Stimulated activated CD8-positive, alpha-beta memory T cell treated with anti-CD3 and anti-CD28 coated beads, Interleukin-4, amount 100 ng/mL, for 4 hours (primary cell): ENCODE data around the gene UPK3BL1.
"Not testable (repeated sequence)": the region's sequence is repeated elsewhere in the genome, so short reads cannot be mapped to it uniquely, and the experiment has no call there.

Experiments used
- DNase-seq, 2 donors: peaks; one replicate each; pipeline ENCODE4 v3.0.0-alpha.2; 2020; ENCODE audit warnings: low read depth in 2 of 2, low spot score in 1 of 2

UPK3BL1 gene, protein sequence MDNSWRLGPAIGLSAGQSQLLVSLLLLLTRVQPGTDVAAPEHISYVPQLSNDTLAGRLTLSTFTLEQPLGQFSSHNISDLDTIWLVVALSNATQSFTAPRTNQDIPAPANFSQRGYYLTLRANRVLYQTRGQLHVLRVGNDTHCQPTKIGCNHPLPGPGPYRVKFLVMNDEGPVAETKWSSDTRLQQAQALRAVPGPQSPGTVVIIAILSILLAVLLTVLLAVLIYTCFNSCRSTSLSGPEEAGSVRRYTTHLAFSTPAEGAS

DNA sequence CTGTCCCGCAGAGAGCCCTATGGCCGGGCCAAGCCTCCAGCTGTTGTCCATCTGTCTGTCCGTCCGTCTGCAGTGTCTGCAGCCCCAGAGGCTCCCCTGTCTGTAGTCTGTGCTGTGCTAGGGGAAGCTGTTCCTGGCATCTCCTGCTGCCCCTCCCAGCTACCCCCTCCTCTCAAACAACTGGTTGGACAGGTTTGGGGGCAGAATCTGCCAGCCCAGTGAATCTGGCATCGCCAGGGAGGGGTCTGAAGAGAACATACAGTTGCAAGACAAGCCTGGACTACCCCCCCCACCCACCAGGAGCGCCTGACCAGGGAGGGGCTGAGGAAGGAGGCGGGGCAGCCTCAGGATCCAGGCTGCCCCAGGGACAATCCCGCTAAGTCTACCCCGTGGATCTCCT is at the start of gene UPK3BL1:
Gene UPK3BL1, minus strand, starts transcription at position 101 of the 400 bp plus-strand sequence. Its CDS starts 50 bp downstream, at position 51.
- DNase-seq, result not testable (repeated sequence)

DNA sequence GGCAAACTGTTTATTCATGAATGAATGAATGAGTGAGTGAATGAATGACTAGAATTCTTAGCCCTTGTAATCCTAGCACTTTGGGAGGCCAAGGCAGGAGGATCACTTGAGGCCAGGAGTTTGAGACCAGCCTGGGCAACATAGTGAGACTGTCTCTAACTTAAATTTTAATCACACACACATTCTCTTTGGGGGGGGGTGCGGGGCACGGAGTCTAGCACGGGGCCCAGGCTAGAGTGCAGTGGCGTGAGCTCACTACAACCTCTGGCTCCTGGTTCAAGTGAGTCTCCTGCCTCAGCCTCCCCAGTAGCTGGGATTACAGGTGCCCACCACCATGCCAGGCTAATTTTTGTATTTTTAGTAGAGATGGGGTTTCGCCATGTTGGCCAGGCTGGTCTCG is 48.0 kb upstream of the UPK3BL1 start:
- DNase-seq, result not testable (repeated sequence)

DNA sequence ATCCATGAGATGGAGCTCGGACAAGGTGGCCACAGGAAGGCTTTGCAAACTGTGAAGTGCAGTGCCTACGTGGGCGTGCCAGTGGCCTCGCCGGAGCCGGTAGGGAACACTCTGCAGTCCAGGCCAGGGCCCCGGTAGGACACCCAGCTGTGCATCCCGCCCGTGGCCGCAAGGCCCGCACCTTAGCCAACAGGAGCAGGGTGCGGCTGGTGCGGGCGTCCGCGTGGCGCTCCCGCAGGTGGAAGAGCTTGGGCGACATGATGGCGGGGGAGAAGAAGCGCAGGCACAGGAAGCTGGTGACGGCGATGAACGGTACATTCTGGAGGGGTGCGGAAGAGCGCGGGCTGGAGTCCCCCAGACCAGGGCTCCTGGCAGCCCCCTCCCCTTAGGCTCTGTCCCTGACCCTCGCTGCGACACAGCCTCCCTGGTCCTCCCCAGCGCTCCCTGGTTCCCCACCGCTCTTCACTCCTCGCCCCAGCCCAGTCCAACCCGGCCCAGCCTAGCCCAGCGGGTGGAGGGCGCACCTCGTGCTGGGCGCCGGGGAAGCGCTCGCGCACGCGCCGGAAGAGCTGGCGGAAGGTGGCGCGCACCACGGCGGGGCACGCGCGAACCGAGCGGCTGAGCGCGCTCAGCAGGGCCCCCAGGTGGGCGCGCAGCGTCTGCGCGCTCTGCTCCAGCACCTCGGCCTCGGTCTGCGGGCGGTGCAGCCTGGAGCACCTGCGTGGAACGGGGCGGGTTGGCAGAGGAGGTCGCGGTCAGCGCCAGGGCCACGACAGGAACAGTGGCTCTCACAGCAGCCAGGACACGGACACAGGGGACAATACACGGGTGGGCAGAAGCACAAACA is 47.1 kb upstream of the UPK3BL1 start:
- not testable (repeated sequence) for DNase-seq

DNA sequence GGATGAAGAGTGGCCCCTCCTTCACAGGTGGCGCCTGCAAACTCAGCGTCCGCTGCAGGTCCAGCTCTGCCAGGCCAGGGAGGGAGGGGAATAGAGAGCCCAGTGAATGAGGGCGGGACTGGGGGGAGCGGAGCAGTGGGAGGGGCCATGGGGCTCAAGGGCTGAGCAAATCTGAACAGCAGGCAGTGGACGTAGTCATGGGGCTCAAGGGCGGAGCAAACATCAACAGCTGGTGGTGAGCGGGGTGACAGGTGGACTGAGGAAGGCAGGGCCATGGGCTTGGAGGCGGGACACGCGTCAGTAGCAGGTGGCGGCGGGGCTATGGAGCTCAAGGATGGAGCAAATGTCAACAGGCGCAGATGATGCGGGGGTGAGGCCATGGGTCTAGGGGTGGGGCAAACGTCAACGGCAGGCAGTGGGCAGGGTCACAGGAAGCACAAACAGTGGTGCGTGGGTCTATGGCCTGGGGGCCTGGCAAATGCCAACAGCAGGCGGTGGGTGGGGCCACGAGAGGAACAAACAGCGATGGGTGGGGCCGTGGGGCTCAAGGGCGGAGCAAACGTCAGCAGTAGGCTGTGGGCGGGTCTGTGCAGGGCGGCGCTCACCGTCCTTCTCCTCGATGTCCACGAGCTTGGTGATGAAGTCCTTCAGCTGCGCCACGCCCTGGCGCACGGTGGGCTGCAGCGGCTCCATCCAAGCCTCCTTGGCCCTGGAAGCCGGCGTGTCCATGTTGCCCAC is 45.9 kb upstream of the UPK3BL1 start:
- not testable (repeated sequence) for DNase-seq

DNA sequence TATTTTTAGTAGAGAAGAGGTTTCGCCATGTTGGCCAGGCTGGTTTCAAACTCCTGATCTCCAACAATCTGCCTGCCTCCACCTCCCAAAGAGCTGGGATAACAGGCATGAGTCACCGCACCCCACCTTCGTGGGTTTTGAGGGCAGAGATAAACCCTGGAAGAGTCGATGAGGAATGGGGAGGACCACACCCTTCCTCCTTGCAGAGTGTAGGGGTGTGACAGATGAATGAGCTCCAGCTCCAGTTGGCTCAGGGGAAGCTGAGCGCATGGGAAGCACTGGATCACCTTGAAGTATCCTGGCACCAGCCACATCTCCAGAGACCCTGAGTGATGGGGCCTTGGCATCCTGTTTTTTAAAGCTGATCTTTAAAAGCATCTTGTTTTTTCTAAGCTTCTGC is 40.0 kb upstream of the UPK3BL1 start:
- not testable (repeated sequence) for DNase-seq

DNA sequence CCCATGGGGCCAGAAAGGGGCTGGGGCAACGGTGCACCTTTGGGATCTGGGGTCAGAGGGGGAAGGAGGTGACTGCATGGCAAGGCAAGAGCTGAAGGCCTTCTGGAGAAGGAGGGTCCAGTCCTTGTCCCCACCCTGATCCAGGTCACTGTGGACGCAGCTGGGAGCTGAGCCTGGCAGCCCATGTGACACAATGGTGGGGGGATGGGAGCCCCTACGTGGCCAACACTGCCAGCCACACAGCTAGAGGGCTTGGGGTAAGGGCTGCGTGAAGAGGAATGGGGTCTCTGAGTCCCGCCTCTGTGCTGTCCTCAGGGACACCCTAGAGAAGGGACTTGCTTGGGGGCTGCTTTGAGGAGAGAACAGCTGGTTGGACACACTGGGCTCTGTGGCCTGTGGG is 38.2 kb upstream of the UPK3BL1 start:
- DNase-seq, result not testable (repeated sequence)

DNA sequence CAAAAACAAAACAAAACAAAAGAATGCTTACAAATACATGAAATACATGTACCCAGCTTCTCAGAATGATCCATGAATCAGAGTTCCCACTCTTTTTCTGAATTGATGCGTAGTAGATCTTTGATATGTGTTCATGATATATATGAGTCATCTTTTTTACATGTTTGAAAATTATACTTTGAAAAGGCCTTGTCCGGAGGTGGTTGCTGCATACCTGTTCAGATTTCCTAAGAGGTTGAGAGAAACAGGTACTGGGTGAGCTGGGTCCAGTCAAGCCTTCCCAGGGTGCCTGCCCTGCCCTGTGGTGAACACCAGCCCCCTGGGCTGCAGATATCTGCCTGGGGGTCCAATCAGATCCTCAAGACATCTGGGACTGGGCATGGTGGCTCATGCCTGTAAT is 33.0 kb upstream of the UPK3BL1 start:
- DNase-seq, result not testable (repeated sequence)

DNA sequence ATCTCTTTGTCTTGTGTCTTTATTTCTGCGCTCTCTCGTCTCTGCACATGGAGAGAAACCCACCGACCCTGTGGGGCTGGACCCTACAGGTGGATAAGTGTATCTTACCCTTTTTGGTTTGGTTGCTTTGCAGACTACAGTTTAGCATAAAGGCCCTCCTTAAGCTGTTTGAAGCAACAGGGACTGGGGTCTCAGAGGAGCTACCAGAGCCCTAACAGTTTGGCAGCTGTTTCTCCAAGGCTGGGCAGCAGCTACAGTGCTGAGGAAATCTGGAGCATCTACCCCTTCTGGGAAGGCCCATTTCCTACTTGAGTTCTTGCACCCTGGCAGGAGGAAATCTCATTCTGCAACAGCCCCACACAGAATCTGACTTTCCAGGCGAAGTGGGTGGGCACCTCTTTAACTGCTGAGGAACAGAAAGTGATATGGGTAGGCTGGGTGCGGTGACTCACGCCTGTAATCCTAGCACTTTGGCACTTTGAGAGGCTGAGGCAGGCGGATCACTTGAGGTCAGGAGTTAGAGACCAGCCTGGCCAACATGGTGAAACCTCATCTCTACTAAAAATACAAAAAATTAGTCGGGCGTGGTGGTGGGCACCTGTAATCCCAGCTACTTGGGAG is 31.0 kb upstream of the UPK3BL1 start:
- DNase-seq, result not testable (repeated sequence)

DNA sequence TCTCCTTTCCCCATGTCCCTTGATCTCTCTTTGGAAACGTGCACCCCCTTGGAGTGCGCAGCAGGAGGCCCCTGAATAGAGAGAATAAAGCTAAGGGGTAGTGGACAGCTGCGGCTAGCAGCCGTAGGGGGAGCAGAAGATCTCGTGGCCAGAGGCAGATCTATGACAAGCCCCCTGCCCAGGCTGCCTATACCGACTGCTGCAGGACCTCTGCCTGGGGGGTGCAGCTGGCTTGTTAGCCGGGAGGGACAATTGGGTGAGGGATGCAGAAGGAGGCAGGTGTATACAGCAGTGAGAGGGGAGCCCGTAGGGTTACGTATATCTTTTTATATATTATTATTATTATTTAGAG is 29.3 kb upstream of the UPK3BL1 start:
- not testable (repeated sequence) for DNase-seq

DNA sequence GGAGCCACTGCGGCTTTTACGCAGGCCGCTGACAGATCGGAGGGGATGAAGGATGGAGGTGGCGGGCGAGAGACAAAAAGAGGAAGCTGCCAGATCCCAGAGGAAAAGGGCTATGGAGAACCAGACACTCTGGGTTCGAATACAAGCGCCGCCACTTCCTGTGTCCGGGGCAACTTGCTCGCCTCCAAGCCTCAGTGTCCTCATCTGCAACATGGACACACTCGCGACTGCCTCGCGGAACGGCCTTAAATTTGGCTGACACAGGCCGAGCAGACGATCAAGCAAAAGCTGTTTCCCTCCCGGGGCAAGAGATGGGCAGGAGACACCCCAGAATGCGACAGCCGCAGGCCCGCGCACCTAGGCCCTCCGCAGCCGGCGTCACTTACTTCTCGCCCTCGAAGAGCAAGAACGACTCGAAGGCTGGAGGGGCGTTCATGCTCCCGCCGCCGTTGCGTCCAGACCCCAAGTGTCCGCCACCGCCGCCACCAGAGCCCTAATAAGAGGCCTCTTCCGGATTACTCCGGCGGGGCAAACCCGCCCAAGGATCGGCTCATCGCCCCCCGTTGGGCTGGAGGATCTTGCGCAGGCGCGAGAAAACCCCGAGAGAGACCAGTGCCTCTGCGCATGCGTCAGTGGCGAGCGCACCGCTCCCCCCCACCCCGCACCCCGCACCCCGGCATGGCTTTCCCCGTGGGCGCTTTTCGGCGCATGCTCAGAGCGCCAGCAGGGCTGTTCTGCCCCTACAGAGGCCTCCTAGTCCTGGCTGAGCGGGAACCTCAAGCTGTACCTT is 28.8 kb upstream of the UPK3BL1 start, which contains the start of gene POLR2J2:
Gene POLR2J2, minus strand, starts transcription at position 498 of the 790 bp plus-strand sequence. Its CDS starts 62 bp downstream, at position 436.
- not testable (repeated sequence) for DNase-seq

DNA sequence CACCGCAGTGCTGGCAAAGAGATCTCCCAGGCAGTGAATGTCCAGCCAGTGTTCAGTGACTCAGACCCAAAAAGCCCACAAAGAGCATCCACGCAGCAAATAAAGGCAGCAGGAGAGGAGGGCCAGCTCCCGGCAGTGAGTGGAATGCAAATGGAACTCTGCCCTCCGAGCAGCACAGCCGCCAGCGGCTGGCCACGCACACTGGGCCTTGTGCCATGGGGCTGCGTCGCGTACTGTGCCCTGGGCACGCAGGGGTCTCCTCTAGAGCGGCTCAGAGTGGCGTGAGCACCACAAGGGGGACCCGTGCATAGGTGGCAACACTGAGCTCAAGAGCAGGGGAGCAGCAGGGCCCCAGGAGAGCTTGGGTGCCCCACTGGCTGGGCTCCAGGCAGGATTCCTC is 24.9 kb upstream of the UPK3BL1 start:
- not testable (repeated sequence) for DNase-seq

DNA sequence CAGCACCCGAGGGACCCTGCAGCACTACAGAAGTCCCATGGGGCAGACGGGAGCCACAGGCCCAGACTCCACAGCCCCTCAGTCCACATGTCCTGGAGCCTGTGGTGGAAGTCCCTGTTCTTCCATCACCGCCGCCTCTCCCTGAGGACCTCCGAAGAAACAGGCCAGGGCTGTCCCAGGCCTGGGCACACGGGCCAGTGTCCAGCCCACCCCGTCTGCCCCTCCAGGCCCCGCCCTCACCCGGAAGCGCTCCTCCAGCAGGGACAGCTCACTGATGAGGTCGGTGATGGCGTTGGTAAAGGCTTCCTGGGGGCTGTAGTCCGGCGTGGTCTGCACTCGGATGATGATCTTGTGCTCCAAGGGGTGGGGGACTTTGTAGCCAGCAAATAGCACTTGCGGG is 24.3 kb upstream of the UPK3BL1 start:
- DNase-seq, result not testable (repeated sequence)

DNA sequence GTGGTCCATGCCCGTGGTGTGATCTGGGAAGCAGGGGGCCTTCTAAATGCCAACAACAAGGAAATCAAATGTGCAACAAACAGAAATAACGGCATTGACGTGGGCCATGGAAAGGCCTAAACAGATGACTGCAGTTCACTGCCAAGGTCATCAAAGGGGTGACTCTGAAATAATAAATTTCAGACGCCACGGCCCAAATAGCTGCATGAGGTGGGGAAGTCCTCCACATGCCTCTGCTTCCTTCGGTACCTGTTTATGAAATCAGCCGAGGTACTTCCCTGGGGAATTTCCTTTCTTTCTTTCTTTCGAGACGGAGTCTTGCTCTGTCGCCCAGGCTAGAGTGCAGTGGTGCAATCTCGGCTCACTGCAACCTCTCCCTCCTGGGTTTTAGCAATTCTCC is 22.2 kb upstream of the UPK3BL1 start:
- not testable (repeated sequence) for DNase-seq

DNA sequence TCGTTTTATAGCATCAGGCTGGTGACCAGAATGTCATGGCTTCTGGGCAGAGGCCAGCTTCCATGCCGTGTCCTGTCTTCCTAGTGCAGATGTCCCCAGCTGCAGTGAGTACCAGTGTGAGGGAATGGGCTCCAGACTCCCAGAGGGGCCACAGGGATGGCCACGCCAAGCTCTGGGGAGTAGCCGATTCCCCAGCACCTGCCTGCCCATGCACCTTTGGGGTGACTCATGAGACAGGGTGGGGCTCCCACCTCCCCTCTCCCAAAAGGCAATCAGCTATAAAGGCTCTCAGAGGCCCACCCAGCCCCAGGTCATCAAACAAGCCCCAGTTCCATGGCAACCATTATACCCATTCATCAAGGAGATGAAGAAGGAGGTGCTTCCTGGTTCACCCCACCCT is 7.3 kb upstream of the UPK3BL1 start, which contains the start of gene SPDYE2B:
Gene SPDYE2B, plus strand, starts transcription at position 396 of the 400 bp plus-strand sequence. CDS start 2,030 bp downstream, outside the sequence.
- DNase-seq, result not testable (repeated sequence)

DNA sequence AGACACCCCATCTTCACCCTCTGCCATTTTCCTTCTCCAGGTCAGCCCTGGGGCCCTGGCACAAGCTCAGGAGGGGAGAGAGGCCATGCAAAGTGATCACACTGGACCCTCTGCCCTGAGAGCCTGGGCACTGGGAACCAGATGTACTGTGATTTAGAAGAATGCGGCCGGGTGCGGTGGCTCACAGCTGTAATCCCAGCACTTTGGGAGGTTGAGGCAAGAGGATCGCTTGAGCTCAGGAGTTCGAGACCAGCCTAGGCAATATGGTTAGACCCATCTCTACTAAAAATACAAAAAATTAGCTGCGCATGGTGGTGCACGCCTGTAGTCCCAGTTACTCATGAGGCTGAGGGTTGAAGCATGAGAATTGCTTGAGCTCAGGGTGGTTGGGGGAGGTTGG is 5.2 kb upstream of the UPK3BL1 start:
- DNase-seq, result not testable (repeated sequence)

DNA sequence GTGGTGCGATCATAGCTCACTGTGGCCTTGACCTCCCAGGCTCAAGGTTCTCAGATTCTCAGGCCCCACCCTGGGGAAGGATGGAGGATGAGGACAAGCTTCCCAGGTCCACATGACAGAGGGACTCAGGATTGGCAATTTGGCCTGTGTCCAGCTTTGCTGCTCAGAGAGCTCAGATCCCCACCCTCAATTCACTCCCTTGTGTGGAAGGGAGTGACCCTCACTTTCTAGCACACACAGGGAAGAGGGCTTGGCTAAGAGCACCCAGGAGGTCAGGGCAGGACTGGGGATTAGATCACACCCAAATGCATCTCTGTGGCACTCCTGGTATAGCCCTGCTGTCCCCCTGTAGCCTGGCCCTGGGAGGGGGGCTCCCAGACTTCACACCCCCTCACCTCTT is 813 bp upstream of the UPK3BL1 start:
- DNase-seq, result not testable (repeated sequence)

DNA sequence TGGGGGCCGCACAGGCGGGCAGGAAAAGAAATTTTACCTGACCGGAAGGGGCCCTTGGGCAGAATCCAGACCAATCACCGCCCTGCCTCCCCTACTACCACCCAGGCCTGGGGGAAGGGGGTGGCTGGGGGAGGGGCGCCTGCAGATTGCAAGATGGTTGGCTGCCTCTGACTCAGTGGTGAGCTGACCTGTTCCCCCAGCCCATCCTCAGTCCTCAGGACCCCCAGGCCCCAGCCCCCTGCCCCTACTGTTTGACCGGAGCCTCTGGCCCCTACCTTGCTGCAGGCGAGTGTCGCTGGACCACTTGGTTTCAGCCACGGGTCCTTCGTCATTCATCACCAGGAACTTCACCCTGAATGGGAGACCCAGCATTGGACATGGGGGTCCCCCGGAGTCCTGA is 3.7 kb downstream of the UPK3BL1 start:
- not testable (repeated sequence) for DNase-seq

DNA sequence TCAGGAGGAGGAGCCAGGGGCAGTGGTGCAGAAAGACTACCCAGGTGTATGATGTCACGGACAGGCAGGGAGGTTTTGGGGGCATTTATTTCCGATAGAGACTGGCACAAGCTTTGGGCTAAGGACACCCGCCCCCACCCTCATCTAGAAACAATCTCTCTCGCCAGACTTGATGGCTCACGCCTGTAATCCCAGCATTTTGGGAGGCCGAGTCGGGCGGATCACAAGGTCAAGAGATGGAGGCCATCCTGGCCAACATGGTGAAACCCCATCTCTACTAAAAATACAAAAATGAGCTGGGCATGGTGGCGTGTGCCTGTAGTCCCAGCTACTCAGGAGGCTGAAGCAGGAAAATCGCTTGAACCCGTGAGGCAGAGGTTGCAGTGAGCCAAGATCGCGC is 5.6 kb downstream of the UPK3BL1 start:
- not testable (repeated sequence) for DNase-seq

DNA sequence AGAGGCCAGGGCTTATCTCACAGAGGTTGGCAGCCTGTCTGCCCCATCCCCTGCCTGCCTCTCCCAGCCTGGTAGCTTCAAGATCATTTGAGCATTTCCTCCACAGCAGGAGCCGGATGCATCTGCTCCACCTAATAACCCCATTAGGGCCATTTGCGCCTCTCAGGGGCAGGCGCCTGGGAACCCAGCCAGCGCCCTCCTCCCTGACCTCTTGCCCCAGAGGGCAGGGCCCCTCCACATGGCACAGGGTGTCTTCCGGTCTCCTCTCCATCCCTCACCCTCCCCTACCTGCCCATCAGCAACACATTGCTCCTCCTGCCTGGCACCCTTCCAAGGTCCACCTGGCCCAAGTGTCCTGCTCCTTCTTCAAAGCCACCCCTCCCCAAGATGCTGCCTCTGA is 7.2 kb downstream of the UPK3BL1 start:
- DNase-seq, result not testable (repeated sequence)

DNA sequence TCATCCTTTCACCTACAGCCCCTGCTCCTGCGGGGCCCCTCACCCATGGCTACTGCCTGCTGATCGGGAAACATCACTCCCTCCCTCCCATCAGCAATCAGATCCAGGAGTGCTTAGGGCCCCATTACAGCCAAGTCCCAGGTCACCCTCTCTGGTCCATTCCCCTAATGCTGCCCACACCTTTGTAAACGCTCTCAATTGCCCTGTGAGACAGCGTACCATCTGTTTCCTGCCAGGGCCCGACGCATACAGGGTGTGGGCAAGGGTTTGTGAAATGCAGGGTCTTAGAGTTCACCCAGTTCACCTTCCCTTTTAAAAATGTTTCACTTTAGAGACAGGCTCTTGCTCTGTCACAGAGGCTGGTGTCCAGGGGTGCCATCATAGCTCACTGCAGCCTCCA is 8.3 kb downstream of the UPK3BL1 start:
- DNase-seq, result not testable (repeated sequence)
